ENCODE data around the gene GSC. TPM values are rescaled to one million over a fixed set of nuclear protein-coding genes. Genes with fewer than 3 reads are reported as not detected.

Gene GSC
- total RNA-seq, 1 experiment from 2014 or later, result not detected

GRCh38 chr14:94779713-94780112 lies 9.8 kb upstream of the GSC start:
- no peak overlapping the region for H3K14ac ChIP-seq (ENCODE audit: insufficient read depth, low read length)
- no peak overlapping the region for H4K8ac ChIP-seq (replicated peaks; ENCODE audit: insufficient read length, low read depth, low read length)
- no peaks in the 10 kb centered on the region for H4K20me1 ChIP-seq (ENCODE audit: control insufficient read depth, insufficient read depth, insufficient read length)
- no peaks in the 10 kb centered on the region for H3K79me2 ChIP-seq (ENCODE audit: insufficient read depth, low read length)
- H3K4ac ChIP-seq (ENCODE audit: low read depth, low read length), result no peak overlapping the region
- no CpG with 5 or more reads among the region's 5 CpGs for WGBS (ENCODE audit: extremely low coverage, insufficient read length, low lambda C conversion rate)
- no peak overlapping the region for H3K23ac ChIP-seq (ENCODE audit: insufficient read length, low read depth, low read length)
- H3K79me1 ChIP-seq (ENCODE audit: insufficient read depth, low read depth, low read length, poor library complexity, severe bottlenecking), result no peaks in the 10 kb centered on the region
- H3K9me3 ChIP-seq (ENCODE audit: control insufficient read depth, low read depth, low read length), result no peaks in the 10 kb centered on the region
- no peak for TF ChIP-seq CTCF (conservative IDR thresholded peaks at IDR 0.05)
- H3K4me2 ChIP-seq (ENCODE audit: insufficient read depth, insufficient read length, low read length), result no peak overlapping the region
- H2BK20ac ChIP-seq (ENCODE audit: low read depth, low read length, poor library complexity, severe bottlenecking), result no peak overlapping the region
- 0 out of 2 replicates have a peak, but pooled peaks cover 6% of the 10 kb centered on the region for H3K4me1 ChIP-seq (ENCODE audit: insufficient read depth, low read length)
- no peak for DNase-seq
- peaks cover 83% of the 10 kb centered on the region for H3K27me3 Mint-ChIP-seq (ENCODE audit: low read depth)
- no peaks in the 10 kb centered on the region for H3K23me2 ChIP-seq (ENCODE audit: insufficient read length, low read depth, low read length, poor library complexity, severe bottlenecking)
- no peak overlapping the region for H3K56ac ChIP-seq (ENCODE audit: insufficient read length, low read depth, low read length)
- no peak overlapping the region for H4K91ac ChIP-seq (ENCODE audit: insufficient read length, low read depth, low read length)
- H3K4me1 Mint-ChIP-seq, result peaks cover 19 to 36% of the 10 kb centered on the region in 2 experiments
- H3K9ac ChIP-seq (ENCODE audit: extremely low read depth, insufficient read length, low read length), result no peak overlapping the region
- H2AK5ac ChIP-seq (ENCODE audit: insufficient read length, low read length), result no peak overlapping the region
- H2AFZ ChIP-seq (ENCODE audit: low read length), result no peak overlapping the region
- H3K18ac ChIP-seq (ENCODE audit: insufficient read length, low read depth, low read length), result no peak overlapping the region
- no peak overlapping the region for H3K27ac Mint-ChIP-seq
- peaks cover 0 to 3% of the 10 kb centered on the region in 2 experiments; a peak in 2 of 5 replicates for H3K9me3 Mint-ChIP-seq
- H2BK120ac ChIP-seq (ENCODE audit: low read depth, low read length, poor library complexity, severe bottlenecking), result no peak overlapping the region
- H2BK5ac ChIP-seq (ENCODE audit: insufficient read length, low read length), result no peak overlapping the region
- H3K27me3 ChIP-seq (ENCODE audit: insufficient read depth, low read length), result peaks cover 17% of the 10 kb centered on the region
- H3K36me3 Mint-ChIP-seq (ENCODE audit: insufficient read depth in 1 of 3, low read depth in 3 of 3), result no peaks in the 10 kb centered on the region
- no peak overlapping the region for H2BK15ac ChIP-seq (ENCODE audit: low read depth, low read length)
- no peak overlapping the region for H3K4me3 Mint-ChIP-seq
- H3T11ph ChIP-seq (ENCODE audit: low read length), result no peak overlapping the region
- H4K5ac ChIP-seq (ENCODE audit: insufficient read length, low read depth, low read length), result no peak overlapping the region
- no peak overlapping the region for H3K27ac ChIP-seq (ENCODE audit: insufficient read length, low read depth, low read length)
- no peak overlapping the region for H2BK12ac ChIP-seq (ENCODE audit: insufficient read length, low read depth, low read length)

Data from H9 (cell line).